Measurements from ENCODE around the gene GAS2L3.

GRCh38 chr12:100528034-100528433 lies 45.5 kb upstream of the GAS2L3 start:
- no peak for TF ChIP-seq CTCF (IDR thresholded peaks at IDR 0.05)
- TF ChIP-seq POLR2A (IDR thresholded peaks at IDR 0.05): no peak
- no peak for TF ChIP-seq POLR2AphosphoS5 (IDR thresholded peaks at IDR 0.05)

Measured in transverse colon (tissue), 4 donors.